HG03439 (cell line): ENCODE results near the gene IGF2R.

ENCODE experiments used
- ATAC-seq: cut with Tn5 transposase; IDR thresholded peaks from one replicate; pipeline ENCODE4 v1.9.1; 2021; ENCODE audit warnings: mild to moderate bottlenecking, moderate library complexity; ENCODE audit not compliant: unreplicated experiment

IGF2R gene

DNA sequence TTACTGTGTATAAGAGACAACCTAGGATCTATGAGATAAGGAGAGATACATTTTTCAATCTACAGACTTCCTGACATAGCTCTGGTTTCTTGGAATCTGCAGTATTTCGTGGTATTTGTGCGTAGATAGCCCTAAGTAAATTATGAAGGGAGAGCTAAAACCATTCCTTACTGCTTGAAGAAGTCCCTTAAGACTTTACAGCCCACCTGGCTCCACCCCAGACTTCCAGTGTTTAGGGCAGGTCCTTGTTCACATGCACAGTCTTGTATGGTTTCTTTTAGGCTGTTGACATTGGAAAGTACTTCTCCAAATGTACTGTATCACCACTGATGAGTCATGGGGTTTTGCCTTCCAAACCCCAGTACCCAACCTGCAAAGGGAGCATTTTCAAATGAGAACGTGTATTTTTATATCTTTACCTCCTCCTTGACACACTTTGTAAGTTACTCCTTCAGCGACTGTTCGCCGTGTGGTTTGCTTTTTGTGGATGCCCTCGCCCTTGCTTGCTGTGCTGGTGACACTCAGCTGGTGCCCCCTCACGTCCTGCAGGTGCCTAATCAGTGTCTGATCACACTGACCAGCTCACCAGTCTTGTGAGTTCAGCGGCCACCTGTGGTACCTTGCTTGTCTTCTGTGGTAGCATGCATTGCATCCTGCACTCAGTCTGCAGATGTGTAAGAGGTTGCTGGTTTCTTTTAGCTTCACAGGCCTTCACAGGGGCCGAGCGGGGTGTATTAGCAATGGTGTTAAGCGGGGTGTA, 73.3 kb downstream of the IGF2R start:
- ATAC-seq = no peak

DNA sequence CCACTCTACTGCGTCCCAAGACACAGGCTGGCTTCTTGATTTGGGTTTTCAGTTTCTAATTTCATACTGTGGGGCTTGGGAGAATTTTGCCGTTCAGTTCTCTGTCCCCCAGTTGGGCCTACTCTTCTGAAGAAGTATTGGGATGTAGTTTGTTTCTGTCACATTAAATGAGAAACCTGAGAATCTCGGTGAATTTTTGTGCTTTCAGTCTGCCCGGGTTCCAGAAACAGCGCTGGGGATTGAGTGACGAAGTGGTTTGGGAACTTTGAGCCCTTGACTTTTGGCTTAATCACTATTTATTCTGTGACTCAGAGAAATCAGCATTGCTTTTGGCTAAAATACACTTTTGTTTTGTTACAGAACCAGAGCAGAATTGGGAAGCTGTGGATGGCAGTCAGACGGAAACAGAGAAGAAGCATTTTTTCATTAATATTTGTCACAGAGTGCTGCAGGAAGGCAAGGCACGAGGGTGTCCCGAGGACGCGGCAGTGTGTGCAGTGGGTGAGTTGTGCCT, 74.0 kb downstream of the IGF2R start:
- no peak for ATAC-seq

DNA sequence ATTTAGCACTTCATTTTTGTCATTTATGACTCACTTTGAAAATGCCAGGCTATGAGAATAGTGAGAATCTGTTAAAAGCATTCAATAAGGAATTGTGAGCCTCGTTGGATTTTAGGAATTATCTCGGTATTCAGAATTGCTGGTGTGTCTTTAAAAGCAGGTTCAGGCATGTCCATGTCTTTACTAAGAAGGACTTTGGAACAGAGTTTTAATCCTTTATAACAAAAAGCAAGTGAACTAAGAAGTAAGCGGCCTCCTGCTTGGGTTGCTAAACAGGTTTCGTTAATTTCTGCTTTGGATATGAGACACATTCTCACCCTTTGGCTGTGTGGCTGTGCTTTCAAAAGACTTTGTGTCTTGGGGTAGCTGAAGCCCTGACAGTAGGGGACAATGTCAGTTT, 74.9 kb downstream of the IGF2R start:
- no peak for ATAC-seq

DNA sequence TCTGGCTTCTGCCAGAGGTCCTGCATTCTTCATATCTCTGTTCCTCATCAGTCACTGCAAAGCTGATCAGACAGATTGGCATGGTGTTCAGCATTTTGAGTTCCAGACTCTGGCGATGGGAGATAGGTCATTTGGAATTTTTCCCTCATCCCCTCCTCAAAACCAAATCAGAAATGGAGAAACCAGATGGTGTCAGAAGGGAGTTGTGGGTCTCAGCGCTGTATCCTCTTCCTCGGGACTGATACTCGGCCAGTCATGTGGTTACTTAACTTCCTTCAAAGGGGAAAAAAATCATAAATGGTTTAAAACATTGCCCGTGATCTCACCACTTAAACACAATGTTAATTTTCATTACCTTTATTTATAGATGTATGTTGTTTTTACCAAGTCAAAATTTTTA, 75.8 kb downstream of the IGF2R start:
- ATAC-seq = no peak

DNA sequence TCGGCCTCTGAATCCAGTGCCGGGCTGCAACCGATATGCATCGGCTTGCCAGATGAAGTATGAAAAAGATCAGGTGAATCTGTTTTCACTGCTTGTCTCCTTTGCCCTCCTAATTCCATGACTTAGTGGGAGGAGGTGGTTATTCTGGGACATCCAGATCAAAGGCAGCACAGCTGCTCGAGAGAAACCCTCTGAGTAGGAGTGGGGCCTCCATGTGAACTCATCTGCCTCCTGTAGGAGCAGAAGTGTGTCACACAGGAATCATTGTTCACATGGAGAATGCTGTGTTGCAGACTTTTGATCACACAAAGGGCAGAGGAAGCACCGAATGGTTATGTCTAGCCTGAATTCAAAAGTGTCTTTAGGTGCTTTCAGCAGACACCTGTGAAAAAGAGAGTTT, 79.6 kb downstream of the IGF2R start:
- no peak for ATAC-seq

DNA sequence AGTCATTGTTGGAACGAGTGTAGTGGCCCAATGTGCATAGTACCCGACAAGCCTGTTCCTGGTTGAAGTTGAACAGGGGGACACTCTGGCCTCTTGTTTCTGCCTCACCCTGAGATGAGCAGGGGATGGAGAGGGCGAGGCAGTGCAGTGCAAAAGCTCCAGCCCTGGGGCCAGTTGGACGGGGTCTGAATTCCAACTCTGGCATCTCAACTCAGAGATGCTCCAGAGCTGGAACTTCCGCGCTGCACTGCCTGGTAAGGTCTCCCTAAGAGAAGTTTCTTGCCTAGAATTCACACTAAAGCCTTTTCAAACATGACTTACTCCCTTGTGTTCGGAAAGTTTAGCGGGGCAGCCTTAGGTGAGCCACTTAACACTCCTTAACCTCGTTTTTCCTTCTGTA, 80.5 kb downstream of the IGF2R start:
- no peak for ATAC-seq

DNA sequence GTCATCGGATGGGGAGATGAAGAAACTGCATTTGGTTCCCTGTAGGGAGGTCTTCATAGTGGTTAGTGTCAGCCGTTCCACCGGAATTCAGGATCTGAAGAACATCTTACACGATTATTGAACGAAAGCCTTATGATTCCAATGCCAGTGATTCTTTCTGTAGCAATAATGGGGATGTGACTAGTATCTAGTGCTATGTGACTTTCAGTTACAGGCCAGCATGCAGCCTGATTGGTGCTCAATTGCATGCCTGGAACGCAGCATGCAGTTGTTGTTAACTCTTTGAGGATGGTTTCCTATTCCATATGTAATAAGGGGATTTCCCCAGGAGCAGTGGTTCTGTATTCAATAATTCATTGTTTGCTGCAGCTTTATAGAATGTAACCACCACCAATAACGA, 81.1 kb downstream of the IGF2R start:
- ATAC-seq = no peak

DNA sequence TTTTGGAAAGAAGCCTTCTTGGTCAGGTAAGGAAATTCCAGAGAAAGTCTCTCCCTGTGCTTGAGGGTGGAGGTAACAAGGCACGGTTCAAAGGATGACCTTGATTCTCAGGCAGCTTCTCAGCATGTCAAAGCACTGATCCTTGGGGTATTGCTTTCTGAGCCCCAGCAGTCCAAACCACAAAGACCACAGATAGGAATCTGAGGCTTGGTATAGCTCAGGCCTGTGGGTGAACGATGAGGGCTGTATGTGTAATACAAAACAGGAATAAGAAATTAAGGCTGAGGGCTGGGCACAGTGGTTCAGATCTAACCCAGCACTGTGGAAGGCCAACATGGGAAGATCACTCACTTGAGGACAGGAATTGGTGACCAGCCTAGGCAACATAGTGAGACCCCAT, 82.5 kb downstream of the IGF2R start:
- no peak for ATAC-seq

DNA sequence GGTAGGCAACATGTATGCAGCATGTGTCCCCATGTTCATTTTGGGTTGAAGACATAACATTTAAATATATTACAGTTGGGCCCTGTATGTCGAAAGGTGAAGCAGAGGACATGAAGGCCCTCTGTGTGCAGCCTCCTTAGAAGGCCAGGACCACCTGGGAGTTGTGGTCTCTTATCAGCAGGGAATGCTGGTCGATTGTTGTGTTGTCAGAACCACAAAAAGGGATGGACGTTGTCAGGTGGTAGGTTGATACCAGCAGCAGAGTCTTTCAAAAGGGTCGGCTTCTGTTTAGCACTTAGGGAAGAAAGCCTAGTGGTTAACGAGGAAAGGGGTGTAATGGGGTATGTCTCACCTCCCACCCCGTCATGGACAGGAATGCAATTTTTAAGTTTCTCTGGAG, 85.4 kb downstream of the IGF2R start:
- no peak for ATAC-seq

DNA sequence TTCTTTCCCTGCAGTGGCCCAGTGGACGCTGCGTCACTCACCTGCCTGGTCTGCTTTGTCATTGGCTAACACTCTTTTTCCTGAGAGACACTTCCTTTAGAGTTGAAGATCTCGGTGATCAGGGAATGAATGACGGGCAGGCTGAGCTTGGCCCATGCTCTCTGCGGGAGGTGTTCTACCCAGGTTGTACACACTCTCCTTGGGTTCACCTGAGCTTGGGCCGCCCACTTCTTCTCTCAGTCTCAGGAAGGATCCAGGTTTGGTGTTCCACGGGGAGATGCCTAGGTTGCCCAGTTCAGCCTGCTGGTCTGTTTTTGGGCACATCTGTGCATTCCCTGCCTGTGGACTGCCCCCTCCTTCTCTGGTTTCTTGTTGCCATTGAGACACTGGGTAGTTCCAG, 86.0 kb downstream of the IGF2R start:
- no peak for ATAC-seq

DNA sequence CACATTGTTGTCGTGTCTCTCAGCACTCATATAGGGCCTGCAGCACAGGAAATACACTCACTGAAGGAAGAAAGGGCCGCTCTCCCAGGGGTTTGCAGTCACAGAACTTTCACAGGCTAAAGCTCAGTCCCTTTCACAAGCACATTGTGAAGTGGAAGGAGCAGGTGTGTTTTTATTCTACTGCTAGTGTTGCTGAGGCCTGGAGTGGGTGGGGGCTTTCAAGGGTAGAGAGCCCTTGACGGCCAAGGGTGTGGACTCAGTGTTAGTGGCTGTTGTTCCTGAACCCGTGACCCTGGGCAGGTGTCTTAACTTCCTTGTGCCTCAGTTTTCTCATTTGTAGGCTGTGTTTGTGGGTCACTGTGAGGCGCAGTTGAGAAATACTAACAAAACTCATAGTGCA, 86.5 kb downstream of the IGF2R start:
- no peak for ATAC-seq

DNA sequence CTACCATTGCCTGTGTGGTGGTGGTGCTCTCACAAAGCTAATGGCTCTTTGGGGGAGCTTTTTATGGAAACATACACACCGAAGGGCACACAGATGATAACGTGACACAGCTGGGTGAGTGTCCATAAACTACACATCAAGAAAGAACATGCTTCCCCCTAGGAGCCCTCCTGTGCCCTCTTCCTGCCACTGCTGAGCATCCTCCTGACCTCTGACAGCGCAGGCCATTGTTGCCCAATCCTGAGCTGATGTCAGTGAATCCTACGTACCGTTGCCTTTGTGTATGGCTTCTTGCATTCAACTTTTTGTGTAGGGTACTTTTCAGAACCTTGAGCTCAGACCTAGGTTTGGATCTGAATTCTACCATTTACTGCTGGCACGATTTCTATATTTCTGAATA, 86.9 kb downstream of the IGF2R start:
- no peak for ATAC-seq

DNA sequence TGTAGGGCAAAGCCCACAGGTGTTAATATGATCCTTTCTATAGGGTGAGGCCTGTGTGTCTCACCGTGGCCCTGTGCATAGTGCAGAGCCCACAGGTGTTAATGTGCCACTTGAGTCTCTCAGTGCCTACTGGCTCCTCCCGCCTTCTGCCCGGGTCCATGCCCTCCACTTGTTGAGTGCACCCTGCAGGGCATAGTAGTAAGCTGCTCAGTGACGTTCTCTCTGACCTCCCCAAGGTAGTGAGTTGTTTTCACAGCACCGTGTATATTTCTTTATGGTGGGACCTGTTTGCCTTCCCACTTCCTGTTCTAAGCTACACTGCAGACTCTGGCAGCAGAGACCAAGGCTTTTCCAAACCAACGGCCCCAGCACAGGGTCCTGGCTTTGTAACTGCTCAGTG, 88.2 kb downstream of the IGF2R start:
- no peak for ATAC-seq

DNA sequence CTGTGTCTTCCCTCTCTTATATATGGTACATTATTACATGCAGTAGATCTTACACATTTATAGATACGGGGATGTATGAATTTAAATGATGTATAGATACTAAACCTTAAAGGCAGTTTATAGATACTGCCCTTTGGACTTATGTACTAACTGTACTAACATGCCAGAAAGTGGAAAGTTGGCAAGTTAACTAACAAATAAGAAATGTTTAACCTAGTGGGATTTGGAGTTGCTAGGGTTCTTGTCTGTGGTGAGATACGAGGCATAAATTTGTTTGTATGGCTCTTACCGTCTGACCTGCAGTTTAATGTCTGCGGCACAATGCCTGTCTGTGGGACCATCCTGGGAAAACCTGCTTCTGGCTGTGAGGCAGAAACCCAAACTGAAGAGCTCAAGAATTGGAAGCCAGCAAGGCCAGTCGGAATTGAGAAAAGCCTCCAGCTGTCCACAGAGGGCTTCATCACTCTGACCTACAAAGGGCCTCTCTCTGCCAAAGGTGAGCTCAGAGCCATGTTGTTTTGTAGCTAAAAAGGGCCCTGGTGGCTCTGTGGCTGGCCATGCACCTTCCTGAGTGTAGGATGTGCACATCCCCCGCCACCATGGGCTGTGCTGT, 89.8 kb downstream of the IGF2R start:
- no peak for ATAC-seq

DNA sequence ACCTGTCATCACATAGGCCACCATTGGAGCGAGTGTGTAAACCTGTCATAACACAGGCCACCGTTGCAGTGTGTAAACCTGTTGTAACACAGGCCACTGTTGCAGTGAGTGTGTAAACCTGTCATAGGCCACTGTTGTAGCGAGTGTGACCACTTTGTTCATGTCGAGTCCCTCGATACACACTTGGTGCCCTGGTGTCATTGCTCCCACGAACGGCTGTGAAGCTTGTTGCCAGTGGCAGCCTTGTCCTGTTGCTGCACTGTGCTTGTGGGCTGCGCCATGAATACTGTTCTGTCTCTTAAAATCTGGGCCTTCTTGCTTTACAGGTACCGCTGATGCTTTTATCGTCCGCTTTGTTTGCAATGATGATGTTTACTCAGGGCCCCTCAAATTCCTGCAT, 91.3 kb downstream of the IGF2R start:
- no peak for ATAC-seq

DNA sequence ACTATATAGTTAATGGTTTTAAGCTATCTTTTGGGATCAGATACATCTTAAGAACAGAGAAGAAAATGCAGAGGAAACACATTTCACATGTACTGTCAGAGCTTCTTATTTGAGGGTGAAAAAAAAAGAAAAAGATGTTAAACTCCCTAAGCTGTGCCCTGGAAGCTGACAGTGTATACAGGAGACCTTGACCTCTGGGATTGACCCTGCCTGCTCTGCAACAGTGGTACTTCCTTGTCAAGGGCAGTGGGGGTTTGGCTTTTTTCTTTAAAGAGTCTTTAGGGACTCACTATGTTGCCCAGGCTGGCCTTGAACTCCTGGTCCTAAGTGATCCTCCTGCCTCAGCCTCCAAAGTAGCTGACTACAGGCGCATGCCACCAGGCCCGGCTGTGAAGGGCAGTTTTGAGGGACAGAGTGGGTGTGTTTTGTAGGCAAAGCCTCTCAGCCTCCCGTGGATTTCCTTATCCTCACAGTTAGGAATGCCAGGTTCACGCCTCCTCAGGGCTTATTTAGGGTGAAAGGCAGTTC, 92.1 kb downstream of the IGF2R start:
- ATAC-seq = no peak

DNA sequence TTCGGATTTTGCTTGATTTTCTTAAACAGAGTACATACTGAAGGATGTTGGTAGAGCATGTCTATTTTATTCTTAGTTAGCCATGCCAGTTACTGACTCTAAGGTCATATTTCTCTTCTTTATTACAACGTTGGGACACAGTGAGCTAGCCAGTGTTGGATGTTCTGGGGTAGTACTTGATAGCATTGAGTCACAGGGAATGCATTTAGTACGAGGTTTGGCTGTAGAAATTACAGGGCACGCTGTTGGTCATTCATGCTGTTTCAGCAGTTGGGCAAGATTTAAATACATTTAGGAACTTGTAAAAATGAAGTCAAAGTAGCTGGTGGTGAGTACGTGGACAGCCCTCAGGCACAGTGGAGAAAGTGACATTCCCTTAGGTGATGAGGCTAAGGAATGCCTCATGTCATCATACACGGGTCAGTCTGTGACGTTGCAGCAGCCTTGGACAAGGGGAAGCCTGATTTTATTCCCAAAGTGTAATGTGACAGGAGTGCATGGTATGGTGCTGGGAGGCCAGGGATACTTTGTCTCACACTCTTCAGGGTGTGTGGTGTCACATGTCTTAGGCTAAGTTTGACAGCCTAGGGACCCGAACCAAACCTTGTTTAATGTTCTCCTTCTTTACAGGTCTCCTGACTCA, 95.0 kb downstream of the IGF2R start:
- no peak for ATAC-seq

DNA sequence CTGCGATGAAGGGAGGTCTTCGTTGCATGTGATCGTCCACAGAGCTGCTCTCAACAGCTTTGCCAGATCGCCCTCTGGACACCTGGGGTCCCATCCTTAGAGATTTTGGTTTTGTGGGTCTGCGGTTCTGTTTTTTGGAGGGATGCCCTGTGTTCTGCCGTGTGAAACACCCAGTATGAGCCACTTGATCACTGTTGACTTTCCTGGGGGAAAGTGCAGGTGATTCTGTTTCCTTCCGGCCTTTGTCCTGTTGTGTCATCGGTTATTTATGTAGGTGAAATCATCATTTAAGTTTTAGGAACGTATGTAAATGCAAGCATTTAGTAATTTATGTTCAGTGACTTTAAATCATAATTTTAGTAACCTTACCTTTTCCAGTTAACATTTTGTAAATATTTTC, 96.3 kb downstream of the IGF2R start:
- no peak for ATAC-seq

DNA sequence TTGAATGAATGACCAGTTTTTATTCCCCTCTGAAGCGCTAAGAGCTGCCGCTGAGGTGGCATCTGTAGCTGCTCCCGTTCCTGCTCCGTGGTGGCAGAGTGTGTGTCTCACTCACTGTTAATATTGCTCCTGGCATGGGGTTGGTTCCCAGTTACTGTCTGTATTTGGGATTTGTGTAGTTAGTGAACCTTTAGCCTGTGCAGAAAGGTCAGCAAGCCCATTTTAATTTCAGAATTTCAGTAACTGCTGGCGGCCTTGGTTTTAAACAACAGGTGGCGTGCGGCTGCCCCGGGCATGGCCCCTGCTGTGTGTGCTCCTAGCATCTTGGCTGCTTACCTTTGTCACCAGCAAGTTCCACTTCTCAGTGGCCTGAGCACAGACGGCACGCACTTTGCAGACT, 98.7 kb downstream of the IGF2R start:
- no peak for ATAC-seq

DNA sequence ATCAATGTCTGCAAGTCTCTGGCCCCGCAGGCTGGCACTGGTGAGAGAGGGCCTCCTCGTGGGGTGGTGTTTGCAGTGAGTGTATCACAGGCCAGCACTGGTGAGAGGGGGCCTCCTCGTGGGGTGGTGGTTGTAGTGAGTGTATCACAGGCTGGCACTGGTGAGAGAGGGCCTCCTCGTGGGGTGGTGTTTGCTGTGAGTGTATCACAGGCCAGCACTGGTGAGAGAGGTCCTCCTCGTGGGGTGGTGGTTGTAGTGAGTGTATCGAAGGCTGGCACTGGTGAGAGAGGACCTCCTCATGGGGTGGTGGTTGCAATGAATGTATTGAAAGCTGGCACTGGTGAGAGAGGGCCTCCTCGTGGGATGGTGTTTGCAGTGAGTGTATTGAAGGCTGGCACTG, 99.5 kb downstream of the IGF2R start:
- no peak for ATAC-seq

DNA sequence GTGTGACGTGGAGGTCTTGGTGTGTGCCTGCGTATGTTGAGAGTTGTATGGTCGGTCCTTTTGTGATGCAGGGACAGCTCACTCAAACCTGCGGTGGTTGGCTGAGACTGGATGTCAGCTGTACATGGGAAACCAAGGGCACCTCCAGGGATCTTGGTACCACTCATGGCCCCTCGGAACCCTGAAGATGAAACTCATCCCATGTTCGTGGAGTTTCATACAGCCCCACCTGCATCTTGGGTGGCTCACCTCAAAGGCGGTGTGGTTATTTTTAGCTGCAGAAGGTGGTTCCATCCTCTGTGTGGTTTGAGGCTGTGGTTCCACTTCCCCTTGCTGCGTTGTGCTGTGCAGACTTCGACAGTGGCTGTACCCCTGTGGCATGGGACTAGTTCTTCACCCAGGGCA, 100.2 kb downstream of the IGF2R start:
- peak; percentile 92 for ATAC-seq

DNA sequence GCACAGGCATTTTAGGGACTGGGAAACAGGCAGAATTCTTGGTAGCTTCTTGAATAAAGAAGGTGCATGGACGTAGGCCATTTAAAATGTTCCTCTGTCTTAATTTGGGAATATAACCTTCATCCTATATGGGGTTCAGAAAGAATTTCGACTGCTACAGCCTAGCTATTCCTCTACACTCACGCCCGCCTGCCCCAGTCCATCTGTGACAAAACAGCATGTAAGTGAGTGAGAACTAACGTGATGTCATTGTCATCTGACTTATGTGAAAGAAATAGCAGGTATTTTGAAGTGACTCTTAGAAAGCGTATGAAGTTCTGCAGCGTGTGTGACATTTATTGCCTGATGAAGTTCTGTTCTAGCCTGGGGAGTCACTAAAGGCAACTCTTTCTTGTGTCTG, 100.6 kb downstream of the IGF2R start:
- ATAC-seq = no peak
